ENCODE results near the gene COL5A1. TPM values are rescaled to one million over a fixed set of nuclear protein-coding genes. Genes with fewer than 3 reads are reported as not detected.

Gene COL5A1
- total RNA-seq, 1 experiment from 2014 or later: 165 TPM

- H3K27ac ChIP-seq: no peak overlapping the region
- H3K4me3 ChIP-seq: no peak overlapping the region
- no peaks in the 10 kb centered on the region for H3K27me3 ChIP-seq (replicated peaks)
- H3K36me3 ChIP-seq: peaks cover 87% of the 10 kb centered on the region
- H3K9me3 ChIP-seq (replicated peaks): no peaks in the 10 kb centered on the region
- no peaks in the 10 kb centered on the region for H3K4me1 ChIP-seq (replicated peaks)
- no peak for DNase-seq (ENCODE audit: low read depth in 1 of 2, low spot score in 2 of 2)
These were observed 186.0 kb downstream of the COL5A1 start for GRCh38 chr9:134827559-134827958.

GRCh38 chr9:134827993-134828392, 186.4 kb downstream of the COL5A1 start:
- no peaks in the 10 kb centered on the region for H3K9me3 ChIP-seq (replicated peaks)
- H3K27me3 ChIP-seq (replicated peaks): no peaks in the 10 kb centered on the region
- no peak overlapping the region for H3K27ac ChIP-seq
- H3K4me3 ChIP-seq: no peak overlapping the region
- H3K36me3 ChIP-seq: peaks cover 87% of the 10 kb centered on the region
- DNase-seq (ENCODE audit: low read depth in 1 of 2, low spot score in 2 of 2): no peak
- H3K4me1 ChIP-seq (replicated peaks): no peaks in the 10 kb centered on the region

GRCh38 chr9:134828892-134829291, 187.3 kb downstream of the COL5A1 start:
- Histone ChIP-seq H3K4me3 (no peak overlapping the region), H3K27me3 (replicated peaks) (no peaks in the 10 kb centered on the region), H3K36me3 (peaks cover 86% of the 10 kb centered on the region), H3K9me3 (replicated peaks) (no peaks in the 10 kb centered on the region), H3K27ac (no peak overlapping the region), H3K4me1 (replicated peaks) (no peaks in the 10 kb centered on the region)
- no peak for DNase-seq (ENCODE audit: low read depth in 1 of 2, low spot score in 2 of 2)

GRCh38 chr9:134829356-134829937, 187.8 kb downstream of the COL5A1 start:
- Histone ChIP-seq H3K27ac (no peak overlapping the region), H3K27me3 (replicated peaks) (no peaks in the 10 kb centered on the region), H3K9me3 (replicated peaks) (no peaks in the 10 kb centered on the region), H3K4me3 (no peak overlapping the region), H3K36me3 (peaks cover 86% of the 10 kb centered on the region), H3K4me1 (replicated peaks) (no peaks in the 10 kb centered on the region)
- DNase-seq (ENCODE audit: low read depth in 1 of 2, low spot score in 2 of 2): no peak

- peaks cover 85% of the 10 kb centered on the region for H3K36me3 ChIP-seq
- no peak overlapping the region for H3K4me3 ChIP-seq
- H3K9me3 ChIP-seq (replicated peaks): no peaks in the 10 kb centered on the region
- DNase-seq (ENCODE audit: low read depth in 1 of 2, low spot score in 2 of 2): no peak
- no peaks in the 10 kb centered on the region for H3K4me1 ChIP-seq (replicated peaks)
- H3K27ac ChIP-seq: no peak overlapping the region
- H3K27me3 ChIP-seq (replicated peaks): no peaks in the 10 kb centered on the region
These were observed 188.5 kb downstream of the COL5A1 start for GRCh38 chr9:134830126-134830525.

- Histone ChIP-seq H3K4me3 (no peak overlapping the region), H3K9me3 (replicated peaks) (no peaks in the 10 kb centered on the region), H3K4me1 (replicated peaks) (no peaks in the 10 kb centered on the region), H3K36me3 (peaks cover 82% of the 10 kb centered on the region), H3K27me3 (replicated peaks) (no peaks in the 10 kb centered on the region), H3K27ac (no peak overlapping the region)
- DNase-seq (ENCODE audit: low read depth in 1 of 2, low spot score in 2 of 2): no peak
These were observed 189.5 kb downstream of the COL5A1 start for GRCh38 chr9:134830926-134831720.

GRCh38 chr9:134832471-134832870, 190.9 kb downstream of the COL5A1 start:
- no peak overlapping the region for H3K27ac ChIP-seq
- H3K4me3 ChIP-seq: no peak overlapping the region
- peaks cover 85% of the 10 kb centered on the region for H3K36me3 ChIP-seq

GRCh38 chr9:134833294-134833880, 191.8 kb downstream of the COL5A1 start:
- H3K27me3 ChIP-seq (replicated peaks): no peaks in the 10 kb centered on the region
- H3K4me3 ChIP-seq: no peak overlapping the region
- no peak for DNase-seq (ENCODE audit: low read depth in 1 of 2, low spot score in 2 of 2)
- peaks cover 83% of the 10 kb centered on the region for H3K36me3 ChIP-seq
- H3K27ac ChIP-seq: no peak overlapping the region
- H3K4me1 ChIP-seq (replicated peaks): no peaks in the 10 kb centered on the region
- H3K9me3 ChIP-seq (replicated peaks): no peaks in the 10 kb centered on the region

More at GRCh38 chr9:134832471-134832870, 190.9 kb downstream of the COL5A1 start:
- Histone ChIP-seq H3K4me1 (replicated peaks) (no peaks in the 10 kb centered on the region), H3K9me3 (replicated peaks) (no peaks in the 10 kb centered on the region), H3K27me3 (replicated peaks) (no peaks in the 10 kb centered on the region)
- no peak for DNase-seq (ENCODE audit: low read depth in 1 of 2, low spot score in 2 of 2)

GRCh38 chr9:134834217-134834956, 192.8 kb downstream of the COL5A1 start:
- Histone ChIP-seq H3K27me3 (replicated peaks) (no peaks in the 10 kb centered on the region), H3K4me3 (no peak overlapping the region), H3K27ac (no peak overlapping the region), H3K4me1 (replicated peaks) (no peaks in the 10 kb centered on the region), H3K36me3 (peaks cover 89% of the 10 kb centered on the region), H3K9me3 (replicated peaks) (no peaks in the 10 kb centered on the region)
- no peak for DNase-seq (ENCODE audit: low read depth in 1 of 2, low spot score in 2 of 2)

GRCh38 chr9:134834957-134835419, 193.4 kb downstream of the COL5A1 start:
- Histone ChIP-seq H3K4me3 (no peak overlapping the region), H3K27ac (no peak overlapping the region), H3K36me3 (peaks cover 90% of the 10 kb centered on the region), H3K9me3 (replicated peaks) (no peaks in the 10 kb centered on the region), H3K27me3 (replicated peaks) (no peaks in the 10 kb centered on the region), H3K4me1 (replicated peaks) (no peaks in the 10 kb centered on the region)
- no peak for DNase-seq (ENCODE audit: low read depth in 1 of 2, low spot score in 2 of 2)

- H3K4me3 ChIP-seq: no peak overlapping the region
- H3K27me3 ChIP-seq (replicated peaks): no peaks in the 10 kb centered on the region
- no peak for DNase-seq (ENCODE audit: low read depth in 1 of 2, low spot score in 2 of 2)
- H3K27ac ChIP-seq: no peak overlapping the region
- H3K9me3 ChIP-seq (replicated peaks): no peaks in the 10 kb centered on the region
- H3K36me3 ChIP-seq: peaks cover 90% of the 10 kb centered on the region
- H3K4me1 ChIP-seq (replicated peaks): no peaks in the 10 kb centered on the region
These were observed 193.8 kb downstream of the COL5A1 start for GRCh38 chr9:134835448-134835847.

- Histone ChIP-seq H3K4me1 (replicated peaks) (no peaks in the 10 kb centered on the region), H3K36me3 (peaks cover 88% of the 10 kb centered on the region), H3K27me3 (replicated peaks) (no peaks in the 10 kb centered on the region), H3K27ac (no peak overlapping the region), H3K4me3 (no peak overlapping the region), H3K9me3 (replicated peaks) (no peaks in the 10 kb centered on the region)
- DNase-seq (ENCODE audit: low read depth in 1 of 2, low spot score in 2 of 2): no peak
These were observed 194.4 kb downstream of the COL5A1 start for GRCh38 chr9:134835987-134836386.

- Histone ChIP-seq H3K4me1 (replicated peaks) (no peaks in the 10 kb centered on the region), H3K27me3 (replicated peaks) (no peaks in the 10 kb centered on the region), H3K9me3 (replicated peaks) (no peaks in the 10 kb centered on the region), H3K27ac (no peak overlapping the region), H3K4me3 (no peak overlapping the region), H3K36me3 (peaks cover 88% of the 10 kb centered on the region)
- no peak for DNase-seq (ENCODE audit: low read depth in 1 of 2, low spot score in 2 of 2)
These were observed 194.9 kb downstream of the COL5A1 start for GRCh38 chr9:134836406-134836970.

All from SJSA1 (cell line).